ENCODE data around the gene F8. TPM values are rescaled to one million over a fixed set of nuclear protein-coding genes. Genes with fewer than 3 reads are reported as not detected.

The F8 gene
- total RNA-seq, 1 donor from 2014 or later, result 1.3 TPM

- DNase-seq (ENCODE audit: extremely low spot score, unreplicated experiment), result no peak
- H3K27me3 Mint-ChIP-seq, result no peaks in the 10 kb centered on the region
- H3K9me3 Mint-ChIP-seq, result no peaks in the 10 kb centered on the region
- no peaks in the 10 kb centered on the region for H3K4me1 Mint-ChIP-seq (ENCODE audit: unreplicated experiment)
- TF ChIP-seq CTCF (conservative IDR thresholded peaks at IDR 0.05), result no peak
- no peak overlapping the region for H3K27ac Mint-ChIP-seq
- H3K4me3 Mint-ChIP-seq, result no peak overlapping the region
- H3K36me3 Mint-ChIP-seq, result no peaks in the 10 kb centered on the region
Measured at GRCh38 chrX:154791467-154791866, 231.1 kb downstream of the F8 start.

Small RNA genes within 50 kb of the gene (microRNA-seq; reads per million reads assigned to microRNA genes)
- not detected for gene MIR1184-1

Other genes with a start within 250 kb of the F8 start
- 10.4 and 13.8 TPM in 2 replicates for gene MPP1, start 217.2 kb downstream of the F8 start, total RNA-seq (ENCODE audit: low replicate concordance)
- gene SMIM9, start 188.1 kb downstream of the F8 start, total RNA-seq (ENCODE audit: low replicate concordance), result not detected in 2 replicates
- 16.1 and 20.7 TPM in 2 replicates for gene F8A1, start 136.4 kb downstream of the F8 start, total RNA-seq (ENCODE audit: low replicate concordance)
- gene FUNDC2, start 4.1 kb upstream of the F8 start, total RNA-seq (ENCODE audit: low replicate concordance), result 65.0 and 76.5 TPM in 2 replicates
- gene CMC4, start 48.4 kb upstream of the F8 start, total RNA-seq (ENCODE audit: low replicate concordance), result 5.7 and 7.1 TPM in 2 replicates
- gene MTCP1, start 48.4 kb upstream of the F8 start, total RNA-seq (ENCODE audit: low replicate concordance), result 10.2 and 19.0 TPM in 2 replicates
- gene BRCC3, start 48.8 kb upstream of the F8 start, total RNA-seq (ENCODE audit: low replicate concordance), result 29.8 TPM in 2 replicates
- gene VBP1, start 193.7 kb upstream of the F8 start, total RNA-seq (ENCODE audit: low replicate concordance), result 37.8 and 52.3 TPM in 2 replicates
- 2.5 and 4.0 TPM in 2 replicates for gene RAB39B, start 241.8 kb upstream of the F8 start, total RNA-seq (ENCODE audit: low replicate concordance)